Measurements from ENCODE around the gene VRK3.
"Not testable (repeated sequence)": the region's sequence is repeated elsewhere in the genome, so short reads cannot be mapped to it uniquely, and the experiment has no call there.

Gene VRK3

GRCh38 chr19:50025022-50025793 lies at the start of gene VRK3:
VRK3 (minus strand) TSS chr19:50025372; CDS start chr19:50016162, 9,210 bp downstream.
- peak; percentile 100 for DNase-seq (ENCODE audit: low read depth)

GRCh38 chr19:50068382-50068781 lies 43.2 kb upstream of the VRK3 start:
- not testable (repeated sequence) for DNase-seq (ENCODE audit: low read depth)

DNA sequence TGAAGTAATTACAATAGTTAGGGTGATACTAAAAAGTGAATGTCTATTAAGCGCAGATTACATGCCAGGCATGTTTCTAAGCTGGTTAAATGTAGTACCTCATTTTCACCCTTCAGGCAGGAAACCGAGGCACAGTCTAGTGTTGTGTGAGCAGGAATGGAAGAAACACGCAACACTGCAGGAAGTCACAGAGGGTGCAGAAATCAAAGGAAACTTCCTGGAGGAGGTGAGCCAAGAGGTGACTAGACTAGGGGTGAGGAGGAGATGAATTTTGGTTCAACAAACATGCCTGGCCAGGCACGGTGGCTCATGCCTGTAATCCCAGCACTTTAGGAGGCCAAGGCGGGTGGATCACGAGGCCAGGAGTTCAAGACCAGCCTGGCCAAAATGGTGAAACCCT lies 42.4 kb upstream of the VRK3 start:
- DNase-seq (ENCODE audit: low read depth) = no peak

DNA sequence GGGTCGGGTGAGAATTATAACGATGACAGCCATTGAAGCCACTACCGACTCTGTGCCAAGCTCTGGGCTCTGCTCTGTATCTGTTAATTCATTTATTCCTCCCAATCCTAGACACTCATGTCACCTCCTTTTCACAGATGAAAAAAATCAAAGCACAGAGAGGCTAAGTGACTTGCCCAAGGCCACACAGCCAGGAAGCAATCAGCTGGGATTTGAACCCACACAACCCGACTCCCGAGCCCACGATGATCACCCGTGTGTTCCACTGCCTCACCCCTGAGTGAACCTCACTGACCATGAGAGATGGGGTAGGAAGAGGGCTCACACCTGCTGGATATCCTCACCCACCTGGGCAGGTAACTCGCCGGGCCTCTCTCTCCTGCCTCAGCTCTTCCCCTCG lies 40.8 kb upstream of the VRK3 start:
- no peak for DNase-seq (ENCODE audit: low read depth)

- DNase-seq (ENCODE audit: low read depth) = no peak
Measured at GRCh38 chr19:50061650-50062049, 36.5 kb upstream of the VRK3 start.

GRCh38 chr19:50060107-50060506 lies 34.9 kb upstream of the VRK3 start:
- no peak for DNase-seq (ENCODE audit: low read depth)

DNA sequence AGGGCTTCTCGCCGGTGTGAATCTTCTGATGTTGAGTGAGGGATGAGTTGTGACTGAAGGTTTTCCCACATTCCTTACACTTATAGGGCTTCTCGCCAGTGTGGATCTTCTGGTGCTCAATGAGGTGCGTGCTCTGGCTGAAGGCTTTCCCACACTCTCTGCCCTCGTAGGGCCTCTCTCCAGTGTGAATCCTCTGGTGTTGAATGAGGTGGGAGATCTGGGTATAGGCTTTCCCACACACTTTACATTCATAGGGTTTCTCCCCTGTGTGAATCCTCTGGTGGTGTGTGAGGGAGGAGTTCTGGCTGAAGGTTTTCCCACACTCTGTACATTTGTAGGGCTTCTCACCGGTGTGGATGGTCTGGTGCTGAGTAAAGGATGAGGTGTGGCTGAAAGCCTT lies 33.9 kb upstream of the VRK3 start:
- DNase-seq (ENCODE audit: low read depth) = no peak

DNA sequence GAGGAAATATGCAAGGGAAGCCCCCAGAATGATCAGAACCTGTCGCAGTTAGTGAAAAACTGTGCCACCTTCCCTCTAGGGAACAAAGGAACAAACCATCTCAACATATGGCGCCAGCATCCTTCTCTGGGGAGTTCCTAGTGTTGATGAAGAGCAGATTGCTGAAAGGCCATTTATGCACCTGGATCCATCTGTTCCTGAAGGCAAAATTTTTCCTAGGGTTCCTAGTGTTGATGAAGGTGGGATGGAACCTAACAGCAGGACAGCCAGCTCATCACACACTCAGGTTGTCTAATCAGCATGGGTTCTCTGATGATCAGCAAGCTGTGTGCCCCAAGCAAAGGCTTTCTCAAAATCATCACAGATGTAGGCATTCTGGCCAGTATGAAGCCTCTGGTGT lies 33.3 kb upstream of the VRK3 start:
- no peak for DNase-seq (ENCODE audit: low read depth)

- no peak for DNase-seq (ENCODE audit: low read depth)
Measured at GRCh38 chr19:50053119-50053518, 27.9 kb upstream of the VRK3 start.

DNA sequence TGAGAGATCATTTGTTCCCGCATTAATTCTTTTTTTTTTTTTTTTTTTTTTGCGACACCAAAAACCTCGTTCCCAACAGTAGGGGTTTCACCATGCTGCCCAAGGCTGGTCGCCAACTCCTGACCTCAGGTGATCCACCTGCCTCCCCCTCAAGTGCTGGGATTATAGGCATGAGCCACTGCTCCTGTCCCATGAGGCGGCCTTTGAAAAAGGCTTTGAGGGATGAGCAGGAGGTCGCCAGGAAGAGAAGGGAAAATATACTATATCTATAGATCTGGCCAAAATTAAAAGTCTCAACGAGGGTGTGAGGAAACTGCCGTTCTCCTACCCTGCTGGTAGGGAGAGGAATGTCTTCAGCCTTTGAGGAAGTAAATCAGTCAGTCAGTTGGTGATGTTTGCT lies 26.8 kb upstream of the VRK3 start:
- DNase-seq (ENCODE audit: low read depth) = no peak

DNA sequence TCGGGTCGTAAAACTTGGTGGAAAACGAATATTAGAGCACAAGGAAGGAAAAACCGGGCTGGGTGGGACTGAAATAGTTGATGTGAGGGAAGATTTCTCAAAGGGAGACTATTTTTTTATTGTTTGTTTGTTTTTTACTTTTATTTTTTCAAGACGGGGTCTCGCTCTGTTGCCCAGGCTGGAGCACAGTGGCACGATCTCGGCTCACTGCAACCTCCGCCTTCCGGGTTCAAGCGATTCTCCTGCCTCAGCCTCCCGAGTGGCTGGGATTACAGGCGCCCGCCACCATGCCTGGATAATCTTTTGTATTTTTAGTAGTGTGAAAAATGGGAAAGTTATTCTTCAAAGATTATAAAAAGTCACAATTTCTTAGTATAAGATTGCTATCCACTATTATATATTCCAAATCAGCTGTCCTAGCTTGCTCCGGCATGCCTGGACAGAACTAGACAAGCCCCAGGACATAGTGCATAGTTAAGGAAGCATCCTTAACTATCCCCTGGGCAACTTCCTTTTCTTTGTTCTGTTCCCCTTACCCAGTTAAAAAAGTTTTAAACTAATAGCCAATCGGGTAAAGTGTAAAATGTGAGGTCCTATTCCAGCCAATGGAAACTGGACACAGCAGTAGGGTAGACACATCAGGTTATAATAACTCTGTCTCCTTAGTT lies 26.2 kb upstream of the VRK3 start:
- DNase-seq (ENCODE audit: low read depth) = not testable (repeated sequence)

DNA sequence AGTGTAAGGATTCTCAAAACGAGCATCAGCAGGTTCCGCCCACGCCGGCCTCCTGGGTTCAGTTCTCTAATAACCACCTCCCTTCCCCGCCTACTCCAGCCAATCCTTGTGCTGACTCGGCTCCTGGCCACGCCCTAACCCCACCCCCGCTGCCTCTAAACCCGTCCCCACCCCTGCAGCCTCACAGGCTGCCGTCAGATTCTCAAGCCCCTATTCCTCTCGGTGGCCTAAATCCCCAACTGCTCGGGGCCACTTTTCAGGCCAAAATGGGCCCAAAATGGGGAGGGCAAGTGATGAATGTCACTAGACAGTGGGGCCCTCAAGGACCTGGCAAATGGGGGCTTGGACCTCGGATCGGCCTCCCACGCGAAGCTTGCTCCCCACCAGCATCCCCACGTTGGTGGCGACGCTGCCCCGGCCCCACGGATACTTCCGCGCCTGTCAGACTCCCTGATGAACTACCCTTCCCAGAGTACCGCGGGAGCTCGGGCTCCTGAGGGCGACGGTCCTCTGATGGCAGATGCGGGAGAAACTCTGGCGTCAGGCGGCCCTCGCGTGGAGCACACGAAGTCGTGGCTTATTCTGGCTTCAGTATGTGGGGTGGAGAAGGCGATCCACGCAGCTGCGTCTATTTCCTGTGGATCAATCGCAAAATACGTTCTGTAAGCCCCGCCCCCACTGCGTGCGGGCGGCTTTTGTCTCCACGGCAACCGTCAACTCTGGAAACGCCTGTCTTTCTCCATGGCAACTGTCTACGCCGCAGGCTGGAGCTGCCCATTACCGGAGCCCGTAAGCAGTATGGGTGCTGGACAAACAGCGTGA lies 25.4 kb upstream of the VRK3 start:
- DNase-seq (ENCODE audit: low read depth) = peak; percentile 48

GRCh38 chr19:50047671-50048070 lies 22.5 kb upstream of the VRK3 start:
- no peak for DNase-seq (ENCODE audit: low read depth)

DNA sequence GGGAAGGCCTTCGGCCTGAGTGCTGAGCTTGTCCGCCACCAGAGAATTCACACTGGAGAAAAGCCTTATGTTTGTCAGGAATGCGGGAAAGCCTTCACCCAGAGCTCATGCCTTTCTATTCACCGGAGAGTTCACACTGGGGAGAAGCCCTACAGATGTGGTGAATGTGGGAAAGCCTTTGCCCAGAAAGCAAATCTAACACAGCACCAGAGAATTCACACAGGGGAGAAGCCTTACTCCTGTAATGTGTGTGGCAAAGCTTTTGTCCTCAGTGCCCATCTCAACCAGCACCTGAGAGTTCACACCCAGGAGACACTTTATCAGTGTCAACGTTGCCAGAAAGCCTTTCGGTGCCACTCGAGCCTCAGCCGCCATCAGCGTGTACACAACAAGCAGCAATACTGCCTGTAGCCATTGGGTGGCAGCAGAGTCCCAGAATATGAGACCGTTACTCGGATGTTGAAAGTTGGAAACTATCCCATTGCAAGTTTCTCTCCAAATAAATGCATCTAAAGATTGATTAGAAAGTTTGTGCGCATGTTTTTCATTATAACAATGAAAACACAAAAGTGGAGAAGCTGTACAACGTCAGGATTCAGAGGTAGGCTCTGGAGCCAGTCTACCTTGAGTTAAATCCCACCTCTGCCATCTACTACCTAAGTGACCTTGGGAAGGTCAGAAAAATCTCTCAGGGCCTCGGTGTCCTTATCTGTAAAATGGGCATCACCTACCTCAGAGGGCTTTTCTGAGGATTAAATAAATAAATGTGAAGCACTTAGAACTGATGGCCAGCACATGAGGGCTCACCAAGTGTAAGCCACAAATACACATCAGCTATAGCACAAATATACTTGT lies 21.7 kb upstream of the VRK3 start:
- DNase-seq (ENCODE audit: low read depth) = no peak

- no peak for DNase-seq (ENCODE audit: low read depth)
Measured at GRCh38 chr19:50044922-50045321, 19.8 kb upstream of the VRK3 start.

- DNase-seq (ENCODE audit: low read depth) = no peak
Measured at GRCh38 chr19:50043967-50044366, 18.8 kb upstream of the VRK3 start.

- DNase-seq (ENCODE audit: low read depth) = no peak
Measured at GRCh38 chr19:50042363-50043024, 17.3 kb upstream of the VRK3 start.

DNA sequence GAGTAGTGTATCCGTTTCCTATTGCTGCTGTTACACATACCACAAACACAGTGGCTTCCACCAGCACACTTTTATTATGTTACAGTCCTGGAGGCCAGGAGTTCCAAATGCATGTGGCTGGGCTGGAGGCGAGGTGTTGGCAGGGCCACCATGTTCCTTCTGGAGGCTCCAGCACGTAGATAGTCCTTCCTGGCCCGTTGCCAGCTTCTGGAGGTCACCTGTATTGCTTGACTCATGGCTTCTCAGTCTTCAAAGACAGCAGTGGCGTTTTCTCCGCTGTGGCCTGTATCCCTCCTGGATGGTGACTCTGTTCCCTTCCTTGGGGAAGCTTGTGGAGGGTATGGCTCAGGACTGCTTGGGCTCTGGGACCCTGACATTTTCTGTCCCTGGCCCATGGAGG lies 15.8 kb upstream of the VRK3 start:
- DNase-seq (ENCODE audit: low read depth) = no peak

DNA sequence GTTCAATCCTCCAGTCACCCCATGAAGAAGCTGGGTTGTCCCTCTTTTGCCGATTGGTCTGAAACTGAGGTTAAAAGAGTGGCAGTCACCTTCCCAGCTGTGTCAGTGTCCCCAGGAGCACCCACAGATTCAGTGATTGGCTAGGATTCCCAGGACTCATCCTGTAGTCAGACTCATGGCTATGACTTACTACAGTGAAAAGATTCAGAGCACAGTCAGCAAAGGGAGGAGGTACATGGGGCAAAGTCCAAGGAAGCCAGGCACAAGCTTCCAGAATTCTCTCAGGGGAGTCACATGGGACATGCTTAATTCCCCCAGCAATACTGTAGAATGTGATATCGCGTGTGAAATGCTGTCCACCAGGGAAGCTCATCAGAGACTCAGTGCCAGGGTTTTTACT lies 14.8 kb upstream of the VRK3 start:
- no peak for DNase-seq (ENCODE audit: low read depth)

DNA sequence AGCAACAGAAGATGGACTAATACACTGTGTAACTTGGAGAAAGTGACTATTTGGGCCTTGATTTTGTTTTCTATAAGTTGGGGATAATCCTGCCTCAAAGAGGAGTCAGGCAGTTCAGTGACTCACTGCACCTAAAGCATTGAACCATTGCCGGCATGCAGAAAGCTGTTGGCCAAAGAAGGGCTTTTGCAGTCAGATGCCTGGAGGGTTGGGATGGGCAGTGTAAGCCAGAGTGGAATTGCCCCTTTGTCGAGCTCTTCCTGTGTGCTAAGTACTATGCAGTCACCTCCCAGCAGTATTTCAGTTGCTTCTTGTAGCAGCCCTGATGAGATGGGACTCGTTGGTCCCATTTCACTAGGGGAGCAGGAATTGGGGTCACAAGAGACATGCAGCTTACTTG lies 11.7 kb upstream of the VRK3 start:
- DNase-seq (ENCODE audit: low read depth) = no peak

GRCh38 chr19:50030937-50031336 lies 5.8 kb upstream of the VRK3 start:
- DNase-seq (ENCODE audit: low read depth) = no peak
